Stomach (tissue), 4 donors: ENCODE measurements around the gene SYT15.
A peak's percentile ranks its signal among the peaks of the same experiment; 100 is the strongest.
"Not testable (repeated sequence)": the region's sequence is repeated elsewhere in the genome, so short reads cannot be mapped to it uniquely, and the experiment has no call there.

Source experiments
- CTCF ChIP-seq, 7 experiments: fragments of 450-650 bp in 4 of 7; fragments of 200-600 bp in 3 of 7; sonication (generic) in 3 of 7; IDR thresholded peaks; one replicate each; pipeline ENCODE4 v1.5.1; 2016 to 2019; ENCODE audit warnings: antibody characterized with exemption in 7 of 7, control low read depth in 2 of 7, mild to moderate bottlenecking in 1 of 7
- POLR2A ChIP-seq, 4 donors: fragments of 450-650 bp; IDR thresholded peaks; one replicate each; pipeline ENCODE4 v1.6.1; 2016; ENCODE audit warnings: antibody characterized with exemption in 4 of 4, control low read depth in 2 of 4, mild to moderate bottlenecking in 1 of 4, moderate library complexity in 1 of 4
- POLR2AphosphoS5 ChIP-seq, 3 donors: sonication (generic); formaldehyde crosslinking; IDR thresholded peaks; one replicate each; pipeline ENCODE4 v1.6.1; 2016; ENCODE audit warnings: antibody characterized with exemption in 3 of 3

GRCh38 chr10:46565591-46566332 lies 13.2 kb upstream of the SYT15 start:
- TF ChIP-seq CTCF (IDR thresholded peaks at IDR 0.05), result peak in 5 of 7 experiments; percentile 44 to 90 (median 61)
- TF ChIP-seq POLR2A, POLR2AphosphoS5 (IDR thresholded peaks at IDR 0.05): not testable (repeated sequence)
